IPS DF 6.9 (cell line): ENCODE results near the gene PCK1.

ENCODE experiments used
- DNase-seq: peaks from one replicate; pipeline ENCODE4 v3.0.0-alpha.2; 2013; ENCODE audit warnings: low read depth, low spot score
- H3K27ac ChIP-seq: one replicate; pipeline ENCODE4 v1.5.1; 2013; ENCODE audit warnings: low read length, control low read depth
- H3K27me3 ChIP-seq: 2 replicates; pipeline ENCODE4 v1.6.1; 2013; ENCODE audit warnings: mild to moderate bottlenecking, low read length; ENCODE audit not compliant: control insufficient read depth, insufficient read depth
- H3K36me3 ChIP-seq: 2 replicates; pipeline ENCODE4 v1.6.1; 2013; ENCODE audit warnings: low read length; ENCODE audit not compliant: control insufficient read depth, insufficient read depth
- H3K4me1 ChIP-seq: 2 replicates; pipeline ENCODE4 v1.6.1; 2013; ENCODE audit warnings: low read length; ENCODE audit not compliant: control insufficient read depth, insufficient read depth
- H3K4me3 ChIP-seq: 2 replicates; pipeline ENCODE4 v1.5.1; 2013; ENCODE audit warnings: mild to moderate bottlenecking, low read length
- H3K9me3 ChIP-seq: 2 replicates; pipeline ENCODE4 v1.6.1; 2013; ENCODE audit warnings: low read length, inconsistent platforms; ENCODE audit not compliant: control insufficient read depth, insufficient read depth
- WGBS: extraction: QIAGEN DNeasy Blood & Tissue Kit; methylation state at CpG from one replicate; pipeline ENCODE4 v1.1.7; 2013; ENCODE audit warnings: mixed read lengths, missing lambda C conversion rate; ENCODE audit not compliant: insufficient read length, insufficient coverage; 5-methylcytosine and 5-hydroxymethylcytosine counted together

The PCK1 gene

DNA sequence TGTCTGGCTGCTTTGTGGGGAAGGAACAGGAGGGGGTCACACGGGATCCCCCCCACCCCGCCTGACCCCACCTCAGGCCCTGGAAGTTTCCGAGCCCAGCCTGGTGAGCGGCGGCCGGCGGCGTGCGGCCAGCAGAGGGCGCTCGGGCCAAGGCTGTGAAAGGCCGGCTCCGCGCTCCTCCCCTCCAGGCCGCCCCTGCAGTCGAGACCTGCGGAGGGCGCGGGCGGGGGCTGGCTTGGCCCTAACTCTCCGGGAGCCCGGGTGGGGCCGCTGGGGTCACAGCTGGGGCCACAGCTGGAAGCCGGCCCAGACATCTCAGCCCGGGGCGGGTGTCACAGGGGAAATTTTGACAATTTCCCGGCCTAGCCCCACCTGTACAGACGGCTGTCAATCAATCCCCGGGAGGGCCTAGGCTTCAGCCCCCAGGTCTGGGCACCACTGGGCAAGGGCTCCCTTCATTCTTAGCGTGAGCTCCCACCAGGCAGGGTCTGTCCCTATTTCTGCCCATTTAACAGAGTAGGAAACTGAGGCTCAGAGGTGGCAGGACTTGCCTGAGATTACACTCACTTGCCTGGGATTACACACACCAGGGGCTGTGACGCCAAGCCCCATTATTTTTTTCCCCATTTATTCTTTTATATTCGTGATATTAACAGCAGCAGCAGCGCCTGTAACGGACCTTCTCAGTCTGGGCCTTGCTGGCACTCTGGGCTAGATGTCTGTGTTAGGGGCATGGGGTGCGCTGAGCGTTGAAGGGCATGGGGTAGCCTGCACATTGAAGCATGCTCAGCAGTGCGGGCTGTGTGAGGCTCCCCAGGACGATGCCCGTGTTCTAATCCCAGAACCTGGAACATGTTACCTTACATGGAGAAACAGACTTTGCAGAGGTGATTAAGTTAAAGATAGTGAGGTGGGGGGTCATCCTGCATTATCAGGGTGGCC is 36.4 kb downstream of the PCK1 start:
- H3K36me3 ChIP-seq = no peaks in the 10 kb centered on the region
- no peak overlapping the region for H3K27ac ChIP-seq
- no peaks in the 10 kb centered on the region for H3K27me3 ChIP-seq
- no peak for DNase-seq
- no CpG with 5 or more reads among the region's 39 CpGs for WGBS
- no peak overlapping the region for H3K4me3 ChIP-seq
- H3K4me1 ChIP-seq = 0 out of 2 replicates have a peak, but pooled peaks cover 1% of the 10 kb centered on the region
- H3K9me3 ChIP-seq = no peaks in the 10 kb centered on the region

DNA sequence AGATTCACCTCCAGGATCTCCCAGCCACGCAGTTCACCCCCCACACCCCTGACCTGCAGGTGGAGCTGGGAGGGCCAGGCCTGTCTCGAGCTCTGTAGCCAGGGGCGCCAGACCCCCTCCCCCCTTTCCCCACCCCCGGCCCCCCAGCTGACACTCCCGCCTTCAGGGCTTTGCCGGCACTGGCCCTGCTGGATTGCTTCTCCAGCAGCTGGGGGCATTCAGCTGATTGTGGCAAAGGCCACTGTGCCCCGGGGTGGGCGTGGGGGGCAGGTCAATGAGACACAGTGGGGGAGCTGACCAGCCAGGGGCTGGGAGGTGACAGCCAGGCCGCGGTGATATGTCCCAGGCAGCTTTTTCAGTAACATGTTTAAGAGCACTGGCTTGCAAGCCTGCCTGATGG is 37.1 kb downstream of the PCK1 start:
- no CpG with 5 or more reads among the region's 10 CpGs for WGBS
- H3K4me3 ChIP-seq = no peak overlapping the region
- no peaks in the 10 kb centered on the region for H3K9me3 ChIP-seq
- H3K27me3 ChIP-seq = no peaks in the 10 kb centered on the region
- 0 out of 2 replicates have a peak, but pooled peaks cover 1% of the 10 kb centered on the region for H3K4me1 ChIP-seq
- H3K36me3 ChIP-seq = no peaks in the 10 kb centered on the region
- DNase-seq = no peak
- no peak overlapping the region for H3K27ac ChIP-seq

GRCh38 chr20:57598491-57598890 is 37.6 kb downstream of the PCK1 start:
- WGBS = no CpG with 5 or more reads among the region's 5 CpGs
- Histone ChIP-seq H3K27me3 (no peaks in the 10 kb centered on the region), H3K36me3 (no peaks in the 10 kb centered on the region), H3K9me3 (no peaks in the 10 kb centered on the region), H3K4me3 (no peak overlapping the region), H3K27ac (no peak overlapping the region), H3K4me1 (0 out of 2 replicates have a peak, but pooled peaks cover 1% of the 10 kb centered on the region)
- no peak for DNase-seq

DNA sequence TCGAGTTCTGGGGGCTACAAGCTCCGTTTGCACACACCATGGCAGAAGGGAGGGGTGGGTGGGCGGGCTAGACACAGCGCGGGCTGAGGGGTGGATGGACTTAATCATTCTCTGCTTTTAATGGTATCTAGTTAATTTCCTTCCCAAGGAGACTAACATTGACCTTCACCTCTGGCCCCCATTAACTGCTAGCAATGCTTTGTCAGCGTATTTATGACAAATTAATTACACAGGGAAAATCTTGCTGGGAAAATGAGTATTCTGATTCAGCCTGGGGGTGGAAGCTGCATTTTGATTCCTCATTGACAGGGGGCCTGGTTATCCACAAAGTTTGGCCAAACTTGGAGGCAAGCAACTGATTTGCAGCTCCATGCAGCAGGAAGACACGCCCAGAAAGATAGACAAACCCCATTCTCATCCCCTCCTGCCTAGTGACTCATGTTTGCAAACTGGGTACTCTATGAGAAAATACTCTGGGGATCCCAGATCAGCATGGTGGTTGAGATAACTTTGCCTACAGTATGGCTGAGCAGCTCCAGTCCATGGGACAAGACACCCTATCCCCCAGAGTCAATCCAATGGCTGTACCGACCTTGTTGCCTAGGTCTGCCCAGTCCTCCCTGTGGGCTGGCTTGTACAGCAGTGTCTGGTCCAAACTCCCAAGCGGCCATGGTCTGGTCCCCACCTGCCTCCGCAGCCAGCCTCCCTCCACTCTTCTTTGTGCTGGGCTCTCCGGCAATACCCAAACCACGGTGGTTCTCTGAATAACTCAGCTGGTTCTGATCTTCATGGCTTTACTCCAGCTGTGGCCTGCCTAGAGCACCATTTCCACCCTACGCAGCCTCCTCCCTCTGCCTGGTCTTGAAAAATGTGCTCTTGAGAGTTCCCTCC is 39.7 kb downstream of the PCK1 start:
- Histone ChIP-seq H3K36me3 (no peaks in the 10 kb centered on the region), H3K4me3 (no peak overlapping the region), H3K4me1 (0 out of 2 replicates have a peak, but pooled peaks cover 1% of the 10 kb centered on the region), H3K27me3 (no peaks in the 10 kb centered on the region), H3K9me3 (no peaks in the 10 kb centered on the region), H3K27ac (no peak overlapping the region)
- no peak for DNase-seq
- no CpG with 5 or more reads among the region's 13 CpGs for WGBS

- no peaks in the 10 kb centered on the region for H3K9me3 ChIP-seq
- H3K4me1 ChIP-seq = 0 out of 2 replicates have a peak, but pooled peaks cover 1% of the 10 kb centered on the region
- no peak for DNase-seq
- no peaks in the 10 kb centered on the region for H3K36me3 ChIP-seq
- H3K27ac ChIP-seq = no peak overlapping the region
- no peak overlapping the region for H3K4me3 ChIP-seq
- no CpG with 5 or more reads among the region's 2 CpGs for WGBS
- no peaks in the 10 kb centered on the region for H3K27me3 ChIP-seq
Observed at GRCh38 chr20:57601211-57601570, 40.3 kb downstream of the PCK1 start.

- H3K27me3 ChIP-seq = no peaks in the 10 kb centered on the region
- WGBS = no CpG with 5 or more reads among the region's 5 CpGs
- no peak overlapping the region for H3K4me3 ChIP-seq
- no peak overlapping the region for H3K27ac ChIP-seq
- no peak for DNase-seq
- H3K9me3 ChIP-seq = no peaks in the 10 kb centered on the region
- H3K4me1 ChIP-seq = 0 out of 2 replicates have a peak, but pooled peaks cover 1% of the 10 kb centered on the region
- no peaks in the 10 kb centered on the region for H3K36me3 ChIP-seq
Observed at GRCh38 chr20:57601737-57602136, 40.8 kb downstream of the PCK1 start.

- H3K36me3 ChIP-seq = no peaks in the 10 kb centered on the region
- 0 out of 2 replicates have a peak, but pooled peaks cover under 1% of the 10 kb centered on the region for H3K4me1 ChIP-seq
- H3K9me3 ChIP-seq = no peaks in the 10 kb centered on the region
- H3K4me3 ChIP-seq = no peak overlapping the region
- no CpG with 5 or more reads among the region's 10 CpGs for WGBS
- no peak overlapping the region for H3K27ac ChIP-seq
- H3K27me3 ChIP-seq = no peaks in the 10 kb centered on the region
- no peak for DNase-seq
Observed at GRCh38 chr20:57603120-57603519, 42.2 kb downstream of the PCK1 start.

DNA sequence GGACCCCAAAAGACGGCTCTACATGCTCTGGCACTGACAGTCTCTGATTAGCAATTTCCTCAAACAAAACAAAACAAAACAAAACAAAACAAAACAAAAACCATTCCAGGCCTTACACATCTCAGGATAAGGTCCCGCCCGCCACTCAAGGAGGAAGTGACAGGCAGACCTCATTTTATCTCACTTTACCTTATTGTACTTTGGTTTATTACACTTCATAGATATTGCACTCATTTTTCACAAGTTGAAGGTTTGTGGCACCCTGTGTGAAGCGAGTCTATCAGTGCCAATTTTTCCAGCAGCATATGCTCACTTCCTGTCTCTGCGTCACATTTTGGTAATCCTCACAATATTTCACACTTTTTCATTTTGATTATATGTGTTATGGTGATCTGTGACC is 44.1 kb downstream of the PCK1 start:
- Histone ChIP-seq H3K36me3 (no peaks in the 10 kb centered on the region), H3K27ac (no peak overlapping the region), H3K4me3 (no peak overlapping the region), H3K9me3 (no peaks in the 10 kb centered on the region), H3K4me1 (0 out of 2 replicates have a peak, but pooled peaks cover 2% of the 10 kb centered on the region), H3K27me3 (no peaks in the 10 kb centered on the region)
- no peak for DNase-seq
- no CpG with 5 or more reads among the region's 5 CpGs for WGBS

- H3K4me3 ChIP-seq = no peak overlapping the region
- DNase-seq = no peak
- H3K36me3 ChIP-seq = no peaks in the 10 kb centered on the region
- no peaks in the 10 kb centered on the region for H3K9me3 ChIP-seq
- WGBS = no CpG with 5 or more reads among the region's 5 CpGs
- no peaks in the 10 kb centered on the region for H3K27me3 ChIP-seq
- H3K4me1 ChIP-seq = 0 out of 2 replicates have a peak, but pooled peaks cover 2% of the 10 kb centered on the region
- no peak overlapping the region for H3K27ac ChIP-seq
Observed at GRCh38 chr20:57605878-57606277, 45.0 kb downstream of the PCK1 start.

DNA sequence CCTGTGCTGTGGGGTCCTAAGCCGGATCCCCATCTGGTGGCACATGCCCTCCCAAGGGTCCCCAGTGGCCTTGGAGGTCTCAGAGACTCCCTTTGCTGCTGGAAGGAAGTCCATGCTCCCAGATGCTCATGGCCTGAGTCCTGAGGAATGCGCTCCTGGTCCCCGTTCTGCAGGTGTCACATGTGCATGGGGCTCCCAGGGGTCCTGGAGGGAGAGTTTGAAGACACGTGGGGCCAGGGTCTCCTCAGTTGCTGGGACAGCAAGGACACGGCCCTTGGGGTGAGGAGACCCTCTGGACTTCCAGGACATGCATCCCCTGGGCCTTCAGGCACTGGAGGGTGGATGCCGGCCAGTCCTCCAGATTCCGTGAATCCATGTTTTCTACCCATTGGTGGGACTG is 47.6 kb downstream of the PCK1 start:
- 0 out of 2 replicates have a peak, but pooled peaks cover 2% of the 10 kb centered on the region for H3K4me1 ChIP-seq
- H3K4me3 ChIP-seq = no peak overlapping the region
- H3K27me3 ChIP-seq = no peaks in the 10 kb centered on the region
- no peaks in the 10 kb centered on the region for H3K9me3 ChIP-seq
- no CpG with 5 or more reads among the region's 7 CpGs for WGBS
- no peaks in the 10 kb centered on the region for H3K36me3 ChIP-seq
- no peak overlapping the region for H3K27ac ChIP-seq
- DNase-seq = no peak
